ENCODE data around the gene GLDC. TPM values are rescaled to one million over a fixed set of nuclear protein-coding genes. Genes with fewer than 3 reads are reported as not detected.

Gene GLDC
- total and polyA plus RNA-seq, 4 donors = 0.10 to 1.5 (median 0.74) TPM

- ATAC-seq (ENCODE audit: insufficient read depth, low FRiP score) (peak; percentile 19), DNase-seq (peak; percentile 47 to 84 (median 73))
- no peak overlapping the region for H3K27ac ChIP-seq (ENCODE audit: low read depth in 1 of 2, low read length in 1 of 2)
- H3K27me3 ChIP-seq (ENCODE audit: control insufficient read depth in 3 of 3, insufficient read depth in 3 of 3, low read length in 2 of 3) = no peaks in the 10 kb centered on the region
- H3K9ac ChIP-seq (ENCODE audit: insufficient read depth in 1 of 2, low read length in 2 of 2) = no peak overlapping the region
- 72 to 84% methylated on average over 4 of the region's 4 CpGs for WGBS, 2 donors
- TF ChIP-seq, protein P1, sequence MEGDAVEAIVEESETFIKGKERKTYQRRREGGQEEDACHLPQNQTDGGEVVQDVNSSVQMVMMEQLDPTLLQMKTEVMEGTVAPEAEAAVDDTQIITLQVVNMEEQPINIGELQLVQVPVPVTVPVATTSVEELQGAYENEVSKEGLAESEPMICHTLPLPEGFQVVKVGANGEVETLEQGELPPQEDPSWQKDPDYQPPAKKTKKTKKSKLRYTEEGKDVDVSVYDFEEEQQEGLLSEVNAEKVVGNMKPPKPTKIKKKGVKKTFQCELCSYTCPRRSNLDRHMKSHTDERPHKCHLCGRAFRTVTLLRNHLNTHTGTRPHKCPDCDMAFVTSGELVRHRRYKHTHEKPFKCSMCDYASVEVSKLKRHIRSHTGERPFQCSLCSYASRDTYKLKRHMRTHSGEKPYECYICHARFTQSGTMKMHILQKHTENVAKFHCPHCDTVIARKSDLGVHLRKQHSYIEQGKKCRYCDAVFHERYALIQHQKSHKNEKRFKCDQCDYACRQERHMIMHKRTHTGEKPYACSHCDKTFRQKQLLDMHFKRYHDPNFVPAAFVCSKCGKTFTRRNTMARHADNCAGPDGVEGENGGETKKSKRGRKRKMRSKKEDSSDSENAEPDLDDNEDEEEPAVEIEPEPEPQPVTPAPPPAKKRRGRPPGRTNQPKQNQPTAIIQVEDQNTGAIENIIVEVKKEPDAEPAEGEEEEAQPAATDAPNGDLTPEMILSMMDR (IDR thresholded peaks at IDR 0.05; ENCODE audit: control extremely low read depth, extremely low read depth) = no peak
- H3K9me3 ChIP-seq (ENCODE audit: control insufficient read depth in 4 of 4, insufficient read depth in 3 of 4, low read length in 3 of 4) = no peaks in the 10 kb centered on the region
- H3K36me3 ChIP-seq (ENCODE audit: control insufficient read depth in 4 of 4, insufficient read depth in 4 of 4, low read length in 4 of 4) = no peaks in the 10 kb centered on the region
- no peak overlapping the region for H3K4me3 ChIP-seq
- peaks cover 0 to 3% (median 0%) of the 10 kb centered on the region in 5 donors for H3K4me1 ChIP-seq (ENCODE audit: control insufficient read depth in 5 of 5, insufficient read depth in 5 of 5, low read length in 5 of 5)
Measured at GRCh38 chr9:6598249-6598725, 47.2 kb downstream of the GLDC start.

GRCh38 chr9:6592791-6593190, 52.7 kb downstream of the GLDC start:
- DNase-seq (no peak), ATAC-seq (ENCODE audit: insufficient read depth, low FRiP score) (no peak)
- Histone ChIP-seq H3K27ac (ENCODE audit: low read depth in 1 of 2, low read length in 1 of 2) (no peak overlapping the region), H3K9me3 (ENCODE audit: control insufficient read depth in 4 of 4, insufficient read depth in 3 of 4, low read length in 3 of 4) (no peaks in the 10 kb centered on the region), H3K27me3 (ENCODE audit: control insufficient read depth in 3 of 3, insufficient read depth in 3 of 3, low read length in 2 of 3) (no peaks in the 10 kb centered on the region), H3K36me3 (ENCODE audit: control insufficient read depth in 4 of 4, insufficient read depth in 4 of 4, low read length in 4 of 4) (no peaks in the 10 kb centered on the region), H3K4me3 (no peak overlapping the region), H3K9ac (ENCODE audit: insufficient read depth in 1 of 2, low read length in 2 of 2) (no peak overlapping the region), H3K4me1 (ENCODE audit: control insufficient read depth in 5 of 5, insufficient read depth in 5 of 5, low read length in 5 of 5) (no peaks in the 10 kb centered on the region)
- 93% methylated on average over 4 of the region's 4 CpGs for WGBS, 2 donors
- TF ChIP-seq, protein P1 (IDR thresholded peaks at IDR 0.05; ENCODE audit: control extremely low read depth, extremely low read depth) = no peak

DNA sequence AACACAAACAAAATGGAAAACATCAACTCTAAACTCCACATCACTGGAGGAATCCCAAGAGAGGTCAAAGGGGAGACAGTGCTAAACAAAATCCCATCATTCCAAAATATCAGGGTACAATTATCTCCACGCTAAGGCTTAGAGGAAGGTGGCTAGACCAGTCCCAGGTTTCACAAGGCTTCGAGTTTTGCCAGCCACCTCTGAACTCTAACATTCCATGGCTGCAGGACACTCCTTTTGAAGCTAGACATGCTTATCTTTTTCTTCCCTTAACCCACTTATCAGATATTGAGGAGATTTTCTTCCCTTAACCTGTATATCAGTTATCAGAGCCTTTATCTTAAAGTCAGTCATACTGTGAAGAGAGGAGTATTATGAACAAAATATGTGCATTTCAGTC, 53.3 kb downstream of the GLDC start:
- TF ChIP-seq, protein P1 (IDR thresholded peaks at IDR 0.05; ENCODE audit: control extremely low read depth, extremely low read depth) = no peak
- DNase-seq (no peak), ATAC-seq (ENCODE audit: insufficient read depth, low FRiP score) (no peak)
- H3K36me3 ChIP-seq (ENCODE audit: control insufficient read depth in 4 of 4, insufficient read depth in 4 of 4, low read length in 4 of 4) = no peaks in the 10 kb centered on the region
- H3K4me1 ChIP-seq (ENCODE audit: control insufficient read depth in 5 of 5, insufficient read depth in 5 of 5, low read length in 5 of 5) = no peaks in the 10 kb centered on the region
- H3K4me3 ChIP-seq = no peak overlapping the region
- WGBS, 2 donors = 43 to 70% methylated on average over 2 of the region's 2 CpGs
- no peaks in the 10 kb centered on the region for H3K9me3 ChIP-seq (ENCODE audit: control insufficient read depth in 4 of 4, insufficient read depth in 3 of 4, low read length in 3 of 4)
- H3K9ac ChIP-seq (ENCODE audit: insufficient read depth in 1 of 2, low read length in 2 of 2) = no peak overlapping the region
- H3K27ac ChIP-seq (ENCODE audit: low read depth in 1 of 2, low read length in 1 of 2) = no peak overlapping the region
- no peaks in the 10 kb centered on the region for H3K27me3 ChIP-seq (ENCODE audit: control insufficient read depth in 3 of 3, insufficient read depth in 3 of 3, low read length in 2 of 3)

DNA sequence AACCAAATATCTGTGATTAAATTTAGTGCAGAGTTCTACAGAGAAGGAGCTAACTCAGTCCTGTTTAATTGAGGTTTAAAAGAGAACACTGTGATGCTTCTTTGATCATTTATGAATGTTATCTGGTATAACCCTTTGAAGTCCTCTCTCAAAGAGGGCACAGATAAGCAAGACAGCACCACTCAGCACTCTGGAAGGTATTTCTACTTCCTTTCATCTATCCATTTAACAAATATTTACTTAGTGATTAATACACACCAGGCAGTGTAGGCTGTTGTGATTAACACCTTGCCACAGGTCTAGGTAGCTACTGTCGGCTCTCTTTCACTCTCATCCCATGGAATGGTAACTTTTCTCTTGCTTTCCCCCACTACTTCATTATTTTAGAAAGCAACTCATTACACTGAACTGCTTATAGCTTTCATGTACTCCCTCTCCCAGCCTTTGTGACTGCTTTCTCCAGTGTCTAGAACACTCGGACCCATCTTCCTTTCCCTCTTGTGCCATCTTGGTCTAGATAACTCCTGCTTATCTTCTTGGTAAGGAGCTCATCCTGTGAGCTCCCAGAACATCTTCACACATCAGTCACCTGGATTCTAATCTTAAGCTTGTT, 54.7 kb downstream of the GLDC start:
- H3K9ac ChIP-seq (ENCODE audit: insufficient read depth in 1 of 2, low read length in 2 of 2) = no peak overlapping the region
- 50 to 78% methylated on average over 2 of the region's 2 CpGs for WGBS, 2 donors
- H3K4me3 ChIP-seq = no peak overlapping the region
- TF ChIP-seq, protein P1 (IDR thresholded peaks at IDR 0.05; ENCODE audit: control extremely low read depth, extremely low read depth) = no peak
- H3K36me3 ChIP-seq (ENCODE audit: control insufficient read depth in 4 of 4, insufficient read depth in 4 of 4, low read length in 4 of 4) = no peaks in the 10 kb centered on the region
- ATAC-seq (ENCODE audit: insufficient read depth, low FRiP score) (no peak), DNase-seq (peak in 2 of 3 donors; percentile 8 to 33)
- no peak overlapping the region for H3K27ac ChIP-seq (ENCODE audit: low read depth in 1 of 2, low read length in 1 of 2)
- no peaks in the 10 kb centered on the region for H3K27me3 ChIP-seq (ENCODE audit: control insufficient read depth in 3 of 3, insufficient read depth in 3 of 3, low read length in 2 of 3)
- no peaks in the 10 kb centered on the region for H3K9me3 ChIP-seq (ENCODE audit: control insufficient read depth in 4 of 4, insufficient read depth in 3 of 4, low read length in 3 of 4)
- no peaks in the 10 kb centered on the region for H3K4me1 ChIP-seq (ENCODE audit: control insufficient read depth in 5 of 5, insufficient read depth in 5 of 5, low read length in 5 of 5)
